GM12891 (cell line): Measurements from ENCODE around the gene RPF1.

Experiments
- DNase-seq: peaks from one replicate; pipeline ENCODE4 v3.0.0; 2011; ENCODE audit warnings: low spot score; ENCODE audit not compliant: insufficient read length
- FAIRE-seq: peaks from 2 replicates; lab custom pipeline; 2011; peaks lifted over from hg19 to GRCh38; lab: Jason Lieb, UNC
- PAX5 ChIP-seq: IDR thresholded peaks from 2 replicates; pipeline ENCODE4 v1.6.1; 2011; ENCODE audit warnings: low read length, moderate library complexity, mild to moderate bottlenecking; ENCODE audit not compliant: insufficient read depth, severe bottlenecking
- POLR2A ChIP-seq: IDR thresholded peaks from 2 replicates; pipeline ENCODE4 v1.6.1; 2011; ENCODE audit warnings: low read depth, low read length, control low read depth
- POLR2AphosphoS5 ChIP-seq: IDR thresholded peaks from 2 replicates; pipeline ENCODE4 v1.6.1; 2011; ENCODE audit warnings: low read depth, low read length, control low read depth
- POU2F2 ChIP-seq: IDR thresholded peaks from 2 replicates; pipeline ENCODE4 v1.6.1; 2011; ENCODE audit warnings: low read depth, mild to moderate bottlenecking, control low read depth, low read length, moderate library complexity
- SPI1 ChIP-seq: IDR thresholded peaks from 2 replicates; pipeline ENCODE4 v1.6.1; 2011; ENCODE audit warnings: low read depth, low read length, control low read depth
- TAF1 ChIP-seq: IDR thresholded peaks from 2 replicates; pipeline ENCODE4 v1.6.1; 2011; ENCODE audit warnings: low read depth, low read length, control low read depth

The RPF1 gene

GRCh38 chr1:84450910-84451309 lies 28.2 kb upstream of the RPF1 start:
- FAIRE-seq (no peak), DNase-seq (no peak)
- TF ChIP-seq POLR2A, result no peak
- no peak for TF ChIP-seq POU2F2
- no peak for TF ChIP-seq POLR2AphosphoS5
- TF ChIP-seq SPI1, result no peak
- TF ChIP-seq TAF1, result no peak
- no peak for TF ChIP-seq PAX5

DNA sequence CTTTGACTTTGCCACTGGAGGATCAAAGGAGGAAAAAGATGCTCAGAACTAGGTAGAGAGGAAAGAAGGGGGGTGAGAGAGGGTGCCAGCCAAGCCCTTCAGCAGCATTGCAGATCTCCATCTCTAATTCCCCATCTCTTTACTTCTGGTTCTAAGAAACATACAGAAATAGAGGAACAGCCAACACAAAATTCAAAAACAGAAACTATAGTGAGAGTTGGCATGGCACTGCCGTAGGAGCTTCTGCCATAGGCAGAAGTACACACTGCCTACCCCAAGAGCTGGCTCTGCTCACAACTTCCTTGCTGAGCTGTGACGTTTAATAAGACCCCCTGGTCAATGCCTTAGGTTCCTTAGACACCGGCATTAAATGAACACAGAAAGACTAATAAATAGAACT lies 26.6 kb upstream of the RPF1 start:
- no peak for DNase-seq
- no peak for FAIRE-seq
- TF ChIP-seq POLR2A (no peak), TAF1 (no peak), SPI1 (no peak), POU2F2 (no peak), PAX5 (no peak), POLR2AphosphoS5 (no peak)

GRCh38 chr1:84462118-84462517 lies 16.9 kb upstream of the RPF1 start:
- DNase-seq (no peak), FAIRE-seq (no peak)
- 0 out of 2 replicates have a peak, but pooled peaks have one; percentile 1 for TF ChIP-seq SPI1
- TF ChIP-seq POLR2AphosphoS5, result no peak
- no peak for TF ChIP-seq PAX5

DNA sequence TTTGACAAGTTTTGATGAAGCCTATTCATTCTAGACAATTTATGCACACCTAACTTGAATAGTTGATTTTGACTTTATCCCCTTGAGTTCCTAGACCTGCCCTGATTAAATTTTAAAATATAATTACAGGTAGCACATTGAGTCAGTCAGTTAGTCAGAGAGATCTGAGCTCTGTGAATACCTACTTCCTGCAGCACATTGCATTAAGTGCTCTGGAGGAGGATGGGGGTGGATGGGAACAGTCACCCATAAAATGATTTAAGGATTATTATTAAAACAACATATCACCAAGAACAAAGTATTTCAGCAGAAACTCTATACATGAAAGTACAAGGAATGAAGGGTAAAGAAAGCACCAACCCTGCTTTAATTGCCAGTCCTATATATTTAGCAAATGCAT lies 11.8 kb upstream of the RPF1 start:
- DNase-seq, result no peak
- FAIRE-seq, result no peak
- no peak for TF ChIP-seq POLR2AphosphoS5
- TF ChIP-seq TAF1, result no peak
- no peak for TF ChIP-seq POLR2A
- no peak for TF ChIP-seq SPI1
- TF ChIP-seq POU2F2, result no peak
- TF ChIP-seq PAX5, result no peak

- DNase-seq (no peak), FAIRE-seq (no peak)
- TF ChIP-seq POLR2A (no peak), POU2F2 (no peak), SPI1 (no peak), POLR2AphosphoS5 (no peak), TAF1 (no peak), PAX5 (no peak)
Observed at GRCh38 chr1:84476225-84476624, 2.8 kb upstream of the RPF1 start.

DNA sequence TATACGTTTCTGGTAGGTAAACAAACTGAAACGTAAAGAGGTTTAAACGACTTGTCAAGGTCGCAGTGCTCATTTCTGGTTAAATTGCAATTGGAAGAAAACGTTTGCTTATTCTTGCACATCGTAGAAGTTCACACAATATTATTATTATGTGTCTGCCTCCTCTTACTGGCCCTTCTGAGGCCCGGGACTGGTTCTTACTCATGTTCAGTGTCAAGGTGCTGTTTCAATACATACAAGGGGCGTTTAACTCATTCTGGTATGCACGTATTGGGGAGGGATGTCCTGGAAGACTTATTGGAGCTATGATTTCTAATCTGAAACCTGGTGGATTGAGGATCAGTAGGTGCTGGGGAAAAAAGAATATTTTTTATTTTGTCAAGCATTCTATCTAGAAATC lies 932 bp downstream of the RPF1 start:
- no peak for FAIRE-seq
- DNase-seq, result no peak

DNA sequence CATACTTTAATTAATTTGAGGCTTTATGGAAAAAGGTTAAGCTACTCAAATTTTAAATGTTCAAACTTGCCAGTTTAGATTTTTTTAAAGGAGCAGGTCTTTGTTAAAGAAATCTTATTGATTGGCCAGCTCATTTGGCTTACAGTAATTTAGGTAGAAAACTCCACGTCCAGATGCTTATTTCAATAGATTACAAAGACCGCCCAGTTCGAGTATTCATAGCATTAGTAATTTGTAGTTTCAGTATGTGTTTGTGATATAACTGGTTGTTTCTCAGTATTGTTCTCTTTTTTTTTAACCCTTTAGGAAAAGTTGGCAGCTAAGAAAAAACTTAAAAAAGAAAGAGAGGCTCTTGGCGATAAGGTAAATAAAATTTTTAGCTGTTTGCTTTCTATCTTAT lies 1.6 kb downstream of the RPF1 start:
- no peak for TF ChIP-seq POU2F2
- DNase-seq (no peak), FAIRE-seq (no peak)

More for the DNA sequence above, 932 bp downstream of the RPF1 start:
- no peak for TF ChIP-seq TAF1
- no peak for TF ChIP-seq POLR2AphosphoS5
- TF ChIP-seq POU2F2, result no peak
- no peak for TF ChIP-seq SPI1
- TF ChIP-seq PAX5, result no peak
- no peak for TF ChIP-seq POLR2A

DNA sequence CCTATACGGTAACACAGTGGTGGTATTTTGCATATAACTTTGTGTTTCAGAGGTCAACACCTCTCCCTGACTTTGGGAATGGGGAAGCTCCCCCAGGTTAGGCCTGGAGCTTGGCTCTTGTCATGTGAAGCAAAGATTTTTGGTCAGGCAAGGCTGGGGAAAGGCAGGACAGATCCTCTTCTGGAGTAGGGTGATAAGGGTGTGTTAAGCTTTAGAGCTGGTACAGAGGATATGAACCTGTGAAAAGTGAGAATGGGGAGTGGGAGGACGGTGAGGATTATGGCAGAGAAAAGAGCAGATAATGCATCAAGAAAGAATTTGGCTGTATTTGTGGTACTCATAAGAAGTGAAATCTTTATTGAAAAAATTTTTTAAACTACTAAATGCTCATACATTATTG lies 2.3 kb downstream of the RPF1 start:
- no peak for TF ChIP-seq POU2F2
- TF ChIP-seq TAF1, result no peak
- no peak for TF ChIP-seq POLR2A
- no peak for TF ChIP-seq POLR2AphosphoS5
- no peak for TF ChIP-seq SPI1
- no peak for TF ChIP-seq PAX5
- FAIRE-seq (no peak), DNase-seq (no peak)

GRCh38 chr1:84488107-84488506 lies 9.0 kb downstream of the RPF1 start:
- no peak for FAIRE-seq
- DNase-seq, result no peak
- TF ChIP-seq POLR2A (no peak), POLR2AphosphoS5 (no peak), TAF1 (no peak), SPI1 (no peak), PAX5 (no peak), POU2F2 (no peak)

DNA sequence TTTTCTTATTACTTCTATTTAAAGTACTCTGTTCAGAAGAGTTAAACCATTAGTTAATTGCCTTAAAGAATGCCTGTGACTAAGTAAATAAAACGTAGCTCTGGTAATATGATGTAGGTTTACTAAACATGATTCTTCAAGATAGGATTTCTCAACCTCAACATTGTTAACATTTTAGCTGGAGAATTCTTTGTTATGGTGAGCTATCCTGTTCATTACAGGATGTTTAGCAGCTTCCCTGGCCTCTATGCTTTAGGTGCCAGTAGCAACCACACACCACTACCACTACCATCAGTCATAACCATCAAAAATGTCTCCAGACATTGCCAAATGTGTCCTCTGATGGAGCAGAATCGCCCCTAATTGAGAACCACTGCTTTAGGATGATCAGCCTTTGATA lies 10.7 kb downstream of the RPF1 start:
- DNase-seq (no peak), FAIRE-seq (peak; percentile 20)
- TF ChIP-seq POLR2A (no peak), POU2F2 (no peak), TAF1 (no peak), SPI1 (no peak), PAX5 (no peak)
